GM18511 (cell line): ENCODE data around the gene USP3.
"Not testable (repeated sequence)": the region's sequence is repeated elsewhere in the genome, so short reads cannot be mapped to it uniquely, and the experiment has no call there.

Experiments used
- ATAC-seq: cut with Tn5 transposase; IDR thresholded peaks from one replicate; pipeline ENCODE4 v1.9.1; 2021; ENCODE audit warnings: mild to moderate bottlenecking, moderate library complexity; ENCODE audit not compliant: unreplicated experiment

USP3 gene

GRCh38 chr15:63475707-63476106 is 28.7 kb upstream of the USP3 start:
- no peak for ATAC-seq

GRCh38 chr15:63476229-63476632 is 28.2 kb upstream of the USP3 start:
- ATAC-seq, result no peak

- no peak for ATAC-seq
These were observed 26.1 kb upstream of the USP3 start for GRCh38 chr15:63478243-63478642.

GRCh38 chr15:63480441-63480821 is 24.0 kb upstream of the USP3 start:
- ATAC-seq, result no peak

GRCh38 chr15:63481105-63481810 is 23.1 kb upstream of the USP3 start:
- no peak for ATAC-seq

GRCh38 chr15:63482874-63483323 is 21.5 kb upstream of the USP3 start:
- no peak for ATAC-seq

- ATAC-seq, result no peak
These were observed 20.6 kb upstream of the USP3 start for GRCh38 chr15:63483521-63484371.

- no peak for ATAC-seq
These were observed 19.8 kb upstream of the USP3 start for GRCh38 chr15:63484433-63485186.

GRCh38 chr15:63487076-63487757 is 17.2 kb upstream of the USP3 start:
- peak; percentile 52 for ATAC-seq

- ATAC-seq, result not testable (repeated sequence)
These were observed 16.5 kb upstream of the USP3 start for GRCh38 chr15:63487758-63488397.

- ATAC-seq, result no peak
These were observed 15.9 kb upstream of the USP3 start for GRCh38 chr15:63488398-63488960.

- ATAC-seq, result no peak
These were observed 15.0 kb upstream of the USP3 start for GRCh38 chr15:63489352-63489751.

GRCh38 chr15:63490345-63491034 is 13.9 kb upstream of the USP3 start:
- no peak for ATAC-seq

GRCh38 chr15:63491116-63491827 is 13.1 kb upstream of the USP3 start:
- no peak for ATAC-seq

- ATAC-seq, result no peak
These were observed 12.4 kb upstream of the USP3 start for GRCh38 chr15:63491979-63492378.

GRCh38 chr15:63492541-63493077 is 11.8 kb upstream of the USP3 start:
- no peak for ATAC-seq

GRCh38 chr15:63493436-63493835 is 11.0 kb upstream of the USP3 start:
- ATAC-seq, result no peak

GRCh38 chr15:63494408-63494807 is 10.0 kb upstream of the USP3 start:
- no peak for ATAC-seq

GRCh38 chr15:63495343-63495742 is 9.1 kb upstream of the USP3 start:
- no peak for ATAC-seq
